Activated CD8-positive, alpha-beta memory T cell treated with anti-CD3 and anti-CD28 coated beads for 24 hours (primary cell): ENCODE measurements around the gene QSER1.
"Not testable (repeated sequence)": the region's sequence is repeated elsewhere in the genome, so short reads cannot be mapped to it uniquely, and the experiment has no call there.

ENCODE experiments used
- DNase-seq: peaks from one replicate; pipeline ENCODE4 v3.0.0-alpha.2; 2020

The QSER1 gene

DNA sequence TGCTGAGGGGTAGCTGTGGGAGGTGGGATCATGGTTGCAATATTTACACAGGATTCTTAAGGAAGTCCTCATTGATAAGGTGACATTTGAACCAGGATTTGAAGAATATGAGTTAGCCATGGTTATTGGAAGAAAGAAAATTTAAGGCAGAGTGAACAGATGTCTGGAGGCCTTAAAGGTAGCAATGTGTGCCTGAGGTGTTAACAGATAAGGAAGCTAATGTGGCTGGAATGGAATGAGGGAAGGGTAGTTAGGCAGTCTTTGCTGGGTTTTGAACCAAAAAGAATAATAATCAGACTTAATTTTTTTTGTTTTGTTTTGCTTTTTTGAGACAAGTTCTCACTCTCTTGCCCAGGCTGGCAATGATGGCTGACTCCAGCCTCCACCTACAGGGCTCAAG lies 113.4 kb downstream of the QSER1 start:
- no peak for DNase-seq

DNA sequence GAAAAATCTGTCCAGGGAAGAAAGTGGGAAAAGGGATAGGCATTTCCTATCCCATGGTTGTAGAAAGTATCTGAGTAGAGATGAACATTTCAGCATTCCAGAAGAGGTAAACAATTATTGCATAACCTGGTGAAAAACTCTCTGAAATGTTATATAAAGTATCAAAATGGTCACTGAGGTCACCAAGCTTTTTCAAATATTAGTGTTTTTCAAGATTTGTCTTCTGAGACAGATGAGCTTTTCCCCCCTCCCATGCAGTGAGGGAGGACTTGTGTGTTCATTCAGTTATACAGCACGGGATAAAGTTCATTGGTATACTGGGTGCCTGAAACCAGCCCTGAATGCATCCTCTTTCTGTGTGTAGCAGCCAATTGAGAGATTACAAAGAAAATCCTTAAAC lies 121.1 kb downstream of the QSER1 start:
- no peak for DNase-seq

- peak; percentile 90 for DNase-seq
Measured at GRCh38 chr11:33015621-33016551, 123.3 kb downstream of the QSER1 start, which contains the start of gene DEPDC7. DEPDC7 (plus strand) TSS chr11:33015878; CDS start chr11:33015956, 78 bp downstream.

GRCh38 chr11:33016654-33017053 lies 124.0 kb downstream of the QSER1 start:
- DNase-seq = no peak

DNA sequence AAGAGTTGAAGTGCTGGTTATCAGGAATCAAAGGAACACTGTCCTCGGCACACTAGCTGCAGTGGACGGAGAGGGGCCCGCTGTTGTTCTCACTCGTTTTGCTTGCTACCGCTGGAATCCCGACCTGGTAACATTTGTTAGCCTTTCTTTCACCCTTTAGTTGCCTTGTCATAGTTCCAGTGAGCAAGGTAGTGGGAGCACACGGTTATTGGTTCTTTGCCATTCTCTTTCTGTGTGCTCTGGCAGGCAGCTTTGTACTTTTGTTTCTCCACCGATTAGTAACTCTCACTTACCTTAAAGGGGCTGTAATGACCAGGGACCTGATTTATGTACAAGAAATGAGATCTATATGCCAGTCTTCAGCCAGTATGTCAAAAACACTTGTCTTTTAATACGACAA lies 124.9 kb downstream of the QSER1 start:
- no peak for DNase-seq

GRCh38 chr11:33017965-33018364 lies 125.4 kb downstream of the QSER1 start:
- no peak for DNase-seq

GRCh38 chr11:33018840-33019239 lies 126.2 kb downstream of the QSER1 start:
- no peak for DNase-seq

GRCh38 chr11:33021501-33021900 lies 128.9 kb downstream of the QSER1 start:
- DNase-seq = no peak

- no peak for DNase-seq
Measured at GRCh38 chr11:33021937-33022336, 129.3 kb downstream of the QSER1 start.

- DNase-seq = no peak
Measured at GRCh38 chr11:33025339-33025722, 132.7 kb downstream of the QSER1 start.

DNA sequence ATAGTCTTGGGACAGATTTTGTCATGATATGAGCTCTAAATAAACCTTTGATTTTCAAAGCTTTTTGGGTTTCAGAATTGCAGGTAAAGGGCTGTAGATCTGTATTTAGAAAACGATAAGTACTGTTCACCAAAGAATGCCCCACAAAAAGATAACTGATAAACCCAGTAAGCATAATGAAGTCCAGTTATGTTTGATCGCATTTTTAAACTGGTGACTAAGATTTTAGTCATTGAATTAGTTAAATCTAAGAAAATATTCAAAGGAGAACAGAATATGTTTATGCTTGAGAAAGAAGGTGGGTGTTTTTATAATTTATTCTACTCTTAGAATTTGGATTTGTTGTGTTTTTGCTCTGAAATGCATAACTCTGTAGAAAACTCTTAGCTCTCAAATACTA lies 134.6 kb downstream of the QSER1 start:
- DNase-seq = no peak

GRCh38 chr11:33027846-33028536 lies 135.4 kb downstream of the QSER1 start:
- no peak for DNase-seq

DNA sequence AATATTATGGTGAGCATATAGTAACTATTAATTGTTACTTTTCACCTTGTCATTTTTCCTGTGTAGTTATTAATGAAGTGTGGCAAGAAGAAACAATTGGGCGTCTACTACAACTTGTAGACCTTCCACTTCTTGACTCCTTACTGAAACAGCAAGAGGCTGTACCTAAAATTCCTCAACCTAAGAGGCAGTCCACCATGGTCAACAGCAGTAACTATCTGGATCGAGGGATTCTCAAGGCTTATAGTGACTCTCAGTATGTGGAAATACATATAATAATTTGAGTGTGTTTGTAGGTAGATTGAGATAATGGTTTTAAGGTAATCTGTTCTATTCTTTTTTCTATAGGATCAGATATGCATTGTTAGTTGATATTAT lies 135.9 kb downstream of the QSER1 start:
- no peak for DNase-seq

- DNase-seq = not testable (repeated sequence)
Measured at GRCh38 chr11:33029218-33029617, 136.6 kb downstream of the QSER1 start.
